HK-2 (cell line): Measurements from ENCODE around the gene KDELR3.
A peak's percentile ranks its signal among the peaks of the same experiment; 100 is the strongest.

ENCODE experiments used
- DNase-seq: peaks from one replicate; pipeline ENCODE4 v3.0.0-alpha.2; 2018; ENCODE audit not compliant: unreplicated experiment

KDELR3 gene

GRCh38 chr22:38467904-38468442 lies at the start of gene KDELR3:
Gene KDELR3, plus strand, starts transcription at chr22:38468096. Its CDS starts 138 bp downstream, at chr22:38468234.
- peak; percentile 70 for DNase-seq

DNA sequence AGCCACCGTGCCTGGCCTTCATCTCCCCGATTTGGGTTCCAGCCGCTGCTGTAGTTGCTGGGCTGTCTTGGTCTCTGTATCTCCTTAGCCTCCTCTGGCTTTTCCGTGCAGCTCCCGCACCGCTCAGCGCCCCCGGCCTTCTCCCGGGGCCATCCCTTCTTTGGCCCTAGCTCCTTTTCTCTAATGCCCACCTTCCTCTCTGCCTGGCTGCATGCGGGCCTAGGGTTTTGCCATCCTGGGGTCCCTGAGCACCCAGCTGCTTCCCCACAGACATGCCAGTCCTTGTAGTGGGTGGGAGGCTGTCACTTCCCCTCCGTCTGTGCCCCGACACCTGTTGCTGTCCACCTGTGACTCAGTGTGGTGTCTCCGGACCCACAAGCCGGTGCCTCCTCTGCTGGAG lies 49.3 kb upstream of the KDELR3 start:
- no peak for DNase-seq

DNA sequence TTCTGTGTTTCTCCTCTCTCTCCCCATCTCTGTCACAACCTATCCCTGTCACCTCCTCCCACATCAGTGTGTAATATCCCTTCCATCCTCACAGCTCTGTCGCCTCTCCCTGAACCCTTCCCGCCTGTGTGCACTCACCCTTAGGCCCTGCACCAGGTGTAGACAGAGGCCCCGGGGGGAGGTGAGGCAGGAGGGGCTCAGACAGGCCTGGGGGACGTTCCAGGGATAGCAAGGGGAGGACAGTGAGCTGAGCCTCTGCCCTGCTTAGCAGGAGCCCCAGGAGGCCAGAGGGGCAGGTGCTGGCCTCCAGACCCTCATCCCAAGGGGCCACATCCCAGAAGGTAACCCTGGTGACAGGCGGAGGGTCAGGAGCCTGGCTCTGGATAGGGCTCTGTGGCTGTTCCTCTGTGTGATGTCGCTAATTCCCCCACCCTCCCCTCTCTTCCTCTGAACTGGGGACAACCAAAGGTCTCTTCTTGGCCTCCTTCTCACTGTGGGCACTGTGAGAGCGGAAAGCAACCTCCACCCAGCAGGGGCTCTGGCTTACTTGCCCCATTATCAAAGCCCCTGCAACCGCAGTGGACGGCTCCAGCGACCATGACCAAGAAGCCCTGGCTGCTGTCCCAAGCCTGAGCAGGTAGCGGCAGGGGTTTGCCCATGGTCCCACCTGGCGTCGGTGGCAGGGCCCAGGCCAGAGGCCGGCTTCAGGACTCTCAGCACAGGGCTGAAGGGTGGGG lies 48.6 kb upstream of the KDELR3 start:
- no peak for DNase-seq

GRCh38 chr22:38419858-38420160 lies 48.1 kb upstream of the KDELR3 start:
- no peak for DNase-seq

- DNase-seq, result no peak
Measured at GRCh38 chr22:38420734-38421133, 47.2 kb upstream of the KDELR3 start.

DNA sequence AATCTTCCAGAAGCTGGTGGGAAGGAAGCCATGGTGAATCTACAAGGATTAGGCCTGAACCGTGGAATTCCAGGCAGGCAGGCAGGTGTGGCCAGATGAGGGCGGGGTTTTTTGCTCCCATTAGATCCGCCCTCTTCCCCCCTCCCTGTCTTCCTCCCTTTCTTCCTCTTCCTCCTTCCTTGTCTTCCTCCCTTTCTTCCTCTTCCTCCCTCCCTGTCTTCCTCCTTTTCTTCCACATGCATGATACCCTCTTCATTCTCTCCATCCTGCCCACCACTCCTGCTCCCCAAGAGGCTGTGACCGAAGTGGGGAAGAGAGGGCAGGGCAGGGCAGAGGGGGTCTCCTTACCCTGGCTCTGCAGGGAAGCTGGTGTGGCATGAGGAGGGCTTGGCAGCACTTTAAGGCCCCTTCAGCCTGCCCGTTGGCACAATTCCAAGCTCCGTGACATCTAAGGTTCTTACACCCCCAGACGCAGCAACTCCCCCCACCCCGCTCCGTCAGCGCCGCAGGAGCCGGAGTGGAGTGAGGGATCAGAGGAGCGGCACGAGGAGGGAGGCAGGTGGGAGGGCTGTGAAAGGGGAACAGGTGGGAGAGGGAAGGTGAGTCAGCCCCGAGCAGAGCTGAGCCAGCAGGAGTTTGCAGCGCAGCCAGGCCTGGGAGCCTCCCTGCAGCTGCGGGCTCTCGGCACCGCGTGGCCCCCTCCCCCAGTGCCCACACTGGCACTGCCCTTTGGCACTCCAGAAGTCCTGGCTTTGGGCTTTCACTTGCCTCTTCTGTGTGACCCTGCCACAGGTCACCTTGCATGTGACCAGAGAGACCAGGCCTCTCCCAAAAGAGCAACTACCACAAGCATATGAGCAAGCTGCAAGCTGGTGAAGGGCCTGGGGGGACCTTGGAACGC lies 45.0 kb upstream of the KDELR3 start:
- DNase-seq, result no peak

DNA sequence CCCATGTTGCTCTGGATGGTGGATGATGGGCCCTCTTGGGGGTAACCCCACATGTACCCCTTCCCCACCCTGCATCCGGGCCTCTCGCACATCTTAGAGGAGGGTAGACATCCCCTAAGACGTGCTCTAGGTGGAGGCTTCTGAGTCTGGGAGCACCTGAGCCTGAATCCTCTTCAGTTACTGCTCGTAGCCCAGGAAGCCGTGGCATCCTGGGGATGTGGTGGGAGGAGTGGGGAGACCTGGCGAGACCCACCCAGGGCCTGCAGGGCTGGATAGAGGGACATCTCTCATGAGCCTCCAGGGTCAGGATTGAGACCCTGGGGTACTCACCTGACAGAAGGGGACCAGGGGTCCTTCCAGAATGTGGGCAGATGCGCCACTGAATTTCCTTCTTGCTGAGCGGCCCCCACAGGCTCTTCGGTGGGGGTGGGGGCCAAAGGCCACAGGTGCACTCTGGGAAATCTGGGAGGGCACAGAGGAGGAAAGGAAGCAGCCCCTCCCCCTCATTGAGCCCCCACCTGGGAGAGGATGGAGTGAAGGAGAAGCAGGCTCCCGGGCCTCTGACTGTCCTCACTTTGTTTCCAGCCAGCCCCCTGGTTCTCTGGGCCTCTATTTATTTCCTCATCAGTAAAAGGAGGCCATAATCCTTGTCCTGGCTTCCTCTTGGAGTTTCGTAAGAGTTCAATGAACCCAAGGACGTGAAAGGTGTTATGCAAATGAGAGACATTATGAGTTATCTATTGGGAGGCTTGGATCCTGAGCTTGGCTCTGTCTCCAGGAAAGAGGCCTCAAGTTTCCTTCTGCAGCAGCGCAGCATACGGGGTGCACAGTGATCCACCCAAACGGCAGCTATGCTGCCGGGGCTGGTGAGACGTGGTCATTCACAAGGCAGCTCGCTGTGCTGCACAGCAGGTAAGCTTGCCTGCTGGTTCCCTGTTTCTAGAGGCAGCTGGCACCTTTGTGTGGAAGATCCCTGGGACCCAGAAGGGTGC lies 44.1 kb upstream of the KDELR3 start:
- DNase-seq, result no peak

DNA sequence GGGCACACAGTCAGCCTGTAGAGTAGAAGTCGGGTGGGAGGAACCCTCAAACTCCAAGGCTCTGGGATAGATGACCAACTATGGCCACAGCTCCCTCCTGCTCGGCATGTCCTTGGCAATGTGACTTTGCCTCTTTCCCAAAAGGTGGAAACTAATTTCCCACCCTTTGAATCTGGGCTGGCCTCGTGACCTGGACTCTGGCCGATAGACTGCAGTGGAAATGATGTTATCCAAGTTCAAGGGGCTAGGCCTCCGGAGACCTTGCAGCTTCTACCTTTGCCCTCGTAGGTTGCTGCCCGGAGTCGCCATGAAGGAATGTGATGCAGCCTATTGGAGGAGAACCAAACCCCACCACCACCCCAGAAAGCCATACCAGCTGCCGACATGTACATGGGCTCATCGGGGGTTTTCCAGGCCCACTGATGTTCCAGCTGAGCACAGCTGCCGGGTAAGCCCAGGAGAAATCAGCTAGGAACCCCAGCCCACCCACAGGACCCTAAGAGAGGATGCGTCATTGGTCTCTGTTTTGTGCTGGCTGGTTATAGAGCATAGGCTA lies 43.3 kb upstream of the KDELR3 start:
- no peak for DNase-seq

GRCh38 chr22:38426628-38427027 lies 41.3 kb upstream of the KDELR3 start:
- no peak for DNase-seq

DNA sequence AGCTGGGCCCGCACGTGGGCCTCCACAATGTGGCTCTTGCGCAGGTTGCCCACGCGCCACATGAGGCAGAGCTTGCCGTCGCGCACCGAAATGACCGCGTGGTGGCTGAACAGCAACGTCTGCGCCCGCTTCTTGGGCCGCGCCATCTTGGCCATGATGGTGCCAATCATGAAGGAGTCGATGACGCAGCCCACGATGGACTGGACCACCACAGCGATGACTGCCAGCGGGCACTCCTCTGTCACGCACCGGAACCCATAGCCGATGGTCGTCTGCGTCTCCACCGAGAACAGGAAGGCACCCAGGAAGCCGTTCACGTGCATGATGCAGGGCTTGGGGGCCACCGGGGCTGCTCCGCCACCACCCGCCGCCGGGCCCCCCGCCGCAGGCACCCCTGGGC lies 40.4 kb upstream of the KDELR3 start:
- no peak for DNase-seq

DNA sequence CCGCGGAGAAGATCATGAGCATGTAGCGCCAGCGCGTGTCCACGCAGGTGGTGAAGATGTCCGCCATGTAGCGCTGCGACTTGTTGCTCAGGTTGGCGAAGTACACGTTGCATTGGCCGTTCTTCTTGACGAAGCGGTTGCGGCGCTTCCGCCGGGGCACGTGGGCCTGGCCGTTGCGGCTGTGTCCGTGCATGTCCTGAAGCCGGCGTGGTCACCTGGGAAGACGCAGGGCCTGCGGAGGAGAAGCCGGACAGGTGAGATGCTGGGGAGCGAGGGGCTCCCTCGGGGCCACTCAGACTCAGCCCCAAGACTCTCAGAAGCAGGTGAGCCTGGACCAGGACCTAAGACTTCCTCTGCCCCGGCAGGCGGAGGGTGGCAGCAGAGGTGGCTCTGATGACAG lies 40.0 kb upstream of the KDELR3 start:
- DNase-seq, result no peak

- no peak for DNase-seq
Measured at GRCh38 chr22:38428714-38429113, 39.2 kb upstream of the KDELR3 start.

DNA sequence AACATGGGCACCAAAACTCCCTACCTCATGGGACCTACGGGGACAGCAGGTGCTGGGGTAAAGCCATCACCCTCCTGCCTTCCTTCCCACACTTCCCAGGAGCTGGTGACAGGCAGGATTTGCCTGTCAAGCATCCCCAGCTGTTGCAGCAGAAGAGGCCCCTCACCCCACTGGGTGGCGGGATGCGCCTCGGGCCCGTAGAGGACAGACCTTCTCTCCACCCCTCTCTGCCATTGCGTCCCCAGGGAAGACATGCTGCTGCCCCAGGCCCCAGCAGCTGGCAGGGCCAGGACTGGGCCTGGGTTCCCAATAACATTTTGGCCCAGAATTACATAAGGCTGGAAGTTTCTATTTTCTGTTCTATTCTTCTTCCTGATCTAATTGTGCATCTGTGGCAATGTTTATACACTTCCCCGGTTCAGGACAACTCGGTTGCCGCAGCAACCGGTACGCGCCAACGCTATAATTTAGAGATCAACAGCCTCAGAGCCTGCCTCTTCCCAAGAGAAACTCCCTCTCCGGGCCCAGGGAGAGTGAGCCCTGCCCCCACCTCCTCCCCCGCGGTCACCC lies 38.3 kb upstream of the KDELR3 start:
- DNase-seq, result no peak

GRCh38 chr22:38431266-38432010 lies 36.5 kb upstream of the KDELR3 start:
- no peak for DNase-seq

DNA sequence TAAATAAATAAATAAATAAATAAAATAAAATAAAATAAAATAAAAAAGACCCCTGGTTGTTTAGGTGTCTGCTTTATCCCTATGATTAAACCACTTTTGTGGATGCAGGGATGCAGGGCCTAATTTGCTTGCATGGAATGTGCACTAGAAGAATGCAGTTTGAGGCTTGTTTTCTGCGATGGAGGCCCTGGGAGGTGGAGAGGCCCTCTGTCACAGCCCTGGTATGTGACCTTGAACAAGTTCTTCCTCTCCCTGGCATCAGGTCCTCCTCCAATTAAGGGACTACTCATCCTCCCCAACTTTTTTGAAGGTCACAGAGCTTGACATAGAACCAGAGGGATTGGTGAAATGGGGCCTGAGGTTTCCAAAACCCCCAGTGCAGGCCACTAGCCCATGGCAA lies 35.6 kb upstream of the KDELR3 start:
- no peak for DNase-seq

DNA sequence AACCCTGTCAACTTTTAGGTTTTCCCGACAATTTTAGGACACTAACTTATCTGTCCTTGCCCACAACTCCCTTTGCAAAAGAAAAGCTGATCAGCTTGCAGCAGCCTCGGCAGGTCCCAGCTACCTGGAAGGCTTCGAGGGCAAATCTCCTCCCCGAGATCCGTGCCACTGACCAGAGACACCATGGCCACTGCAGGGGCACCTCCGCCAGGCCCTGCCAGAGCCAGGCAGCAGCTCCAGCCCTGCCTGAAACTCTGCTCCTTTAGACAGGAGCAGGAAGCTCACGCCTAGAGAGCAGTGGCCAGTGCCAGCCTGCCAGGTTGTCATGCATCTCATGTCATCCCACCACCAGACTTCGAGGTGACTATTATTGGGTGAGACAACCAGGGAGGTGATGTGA lies 34.0 kb upstream of the KDELR3 start:
- DNase-seq, result no peak

DNA sequence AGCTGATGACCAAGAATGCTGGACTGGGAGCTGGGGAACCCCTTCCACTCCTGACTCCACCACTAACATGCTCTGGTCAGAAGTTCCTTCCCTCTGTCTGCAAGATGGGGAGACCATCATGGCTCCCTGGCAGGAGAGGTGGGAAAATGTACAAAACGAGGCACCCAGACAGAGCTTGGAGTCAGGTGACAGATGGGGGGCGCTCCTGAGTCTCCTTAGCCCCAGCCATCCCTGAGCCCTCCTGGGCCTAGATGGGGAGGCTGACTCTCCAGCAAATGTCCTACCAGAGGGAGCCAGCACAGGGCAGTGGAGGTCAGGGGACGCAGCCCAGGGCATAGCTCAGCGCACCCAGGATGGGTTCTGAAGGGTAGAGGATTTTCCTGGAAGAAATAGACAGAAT lies 32.9 kb upstream of the KDELR3 start:
- DNase-seq, result no peak

DNA sequence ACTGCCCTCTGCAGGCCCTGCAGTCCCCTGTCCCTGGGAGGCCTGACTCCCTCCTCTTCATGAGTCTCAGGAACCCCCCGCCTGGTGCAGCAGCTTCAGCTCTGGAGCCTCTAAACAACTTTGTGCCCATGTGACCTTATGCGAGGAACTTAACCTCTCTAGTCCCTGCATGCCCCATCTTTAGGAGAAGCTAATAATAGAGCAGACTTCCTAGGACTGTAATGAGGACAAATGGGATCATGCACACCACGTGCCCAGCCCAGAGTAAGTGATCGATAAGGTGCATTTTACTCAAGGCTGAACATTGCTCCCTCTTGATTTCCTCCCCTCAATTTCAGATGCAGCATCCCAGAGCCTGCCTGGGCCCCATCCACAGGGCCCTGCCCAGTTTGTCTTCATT lies 31.9 kb upstream of the KDELR3 start:
- no peak for DNase-seq

- no peak for DNase-seq
Measured at GRCh38 chr22:38436629-38437395, 31.1 kb upstream of the KDELR3 start.

DNA sequence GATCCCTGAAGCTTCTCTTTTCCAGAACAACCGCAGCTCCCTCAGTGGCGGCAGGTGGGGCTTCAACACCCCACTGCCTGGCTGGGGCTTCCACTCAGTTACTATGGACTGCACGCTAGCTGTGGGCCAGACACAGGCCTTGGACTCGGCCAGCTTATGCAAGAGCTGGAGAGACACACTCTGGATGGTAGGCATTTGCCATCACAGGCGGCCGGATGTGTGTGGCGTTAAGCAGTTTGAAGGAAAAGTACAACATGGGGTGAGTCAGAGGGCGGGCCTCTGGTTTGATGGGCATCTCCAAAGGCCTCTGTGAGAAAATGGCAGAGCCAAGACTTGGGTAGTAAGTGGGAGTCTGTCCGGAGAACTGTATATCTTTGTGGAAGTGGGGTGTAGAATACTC lies 30.5 kb upstream of the KDELR3 start:
- DNase-seq, result no peak
